ENCODE data around the gene MAP3K12. TPM values are rescaled to one million over a fixed set of nuclear protein-coding genes. Genes with fewer than 3 reads are reported as not detected.

MAP3K12 gene
- total and polyA plus RNA-seq, 2 of the 13 experiments (the other 11 are each of a cell fraction or from before 2014, with no cell fraction given), result 0.20 to 1.1 TPM

GRCh38 chr12:53451661-53452158 lies 47.5 kb downstream of the MAP3K12 start, which contains the start of gene PCBP2 (continued):
- TF ChIP-seq, protein P1, sequence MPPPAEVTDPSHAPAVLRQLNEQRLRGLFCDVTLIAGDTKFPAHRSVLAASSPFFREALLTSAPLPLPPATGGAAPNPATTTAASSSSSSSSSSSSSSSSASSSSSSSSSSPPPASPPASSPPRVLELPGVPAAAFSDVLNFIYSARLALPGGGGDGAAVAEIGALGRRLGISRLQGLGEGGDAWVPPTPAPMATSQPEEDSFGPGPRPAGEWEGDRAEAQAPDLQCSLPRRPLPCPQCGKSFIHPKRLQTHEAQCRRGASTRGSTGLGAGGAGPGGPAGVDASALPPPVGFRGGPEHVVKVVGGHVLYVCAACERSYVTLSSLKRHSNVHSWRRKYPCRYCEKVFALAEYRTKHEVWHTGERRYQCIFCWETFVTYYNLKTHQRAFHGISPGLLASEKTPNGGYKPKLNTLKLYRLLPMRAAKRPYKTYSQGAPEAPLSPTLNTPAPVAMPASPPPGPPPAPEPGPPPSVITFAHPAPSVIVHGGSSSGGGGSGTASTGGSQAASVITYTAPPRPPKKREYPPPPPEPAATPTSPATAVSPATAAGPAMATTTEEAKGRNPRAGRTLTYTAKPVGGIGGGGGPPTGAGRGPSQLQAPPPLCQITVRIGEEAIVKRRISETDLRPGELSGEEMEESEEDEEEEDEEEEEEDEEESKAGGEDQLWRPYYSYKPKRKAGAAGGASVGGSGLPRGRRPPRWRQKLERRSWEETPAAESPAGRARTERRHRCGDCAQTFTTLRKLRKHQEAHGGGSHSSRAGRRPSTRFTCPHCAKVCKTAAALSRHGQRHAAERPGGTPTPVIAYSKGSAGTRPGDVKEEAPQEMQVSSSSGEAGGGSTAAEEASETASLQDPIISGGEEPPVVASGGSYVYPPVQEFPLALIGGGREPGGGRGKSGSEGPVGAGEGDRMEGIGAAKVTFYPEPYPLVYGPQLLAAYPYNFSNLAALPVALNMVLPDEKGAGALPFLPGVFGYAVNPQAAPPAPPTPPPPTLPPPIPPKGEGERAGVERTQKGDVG (CRISPR knock-in tag; IDR thresholded peaks at IDR 0.05; ENCODE audit: borderline replicate concordance), result no peak
- TF ChIP-seq FOSL2 (CRISPR knock-in tag; IDR thresholded peaks at IDR 0.05), result peak; percentile 76; the same call in 1 of the 2 replicates
- TF ChIP-seq HCFC1 (IDR thresholded peaks at IDR 0.05; ENCODE audit: low read depth, low read length), result peak; percentile 78
- no peak; the same call in 1 of the 2 replicates for TF ChIP-seq SSRP1 (CRISPR knock-in tag; IDR thresholded peaks at IDR 0.05)
- no peak for TF ChIP-seq SETDB1 (CRISPR knock-in tag; IDR thresholded peaks at IDR 0.05; ENCODE audit: borderline replicate concordance)
- TF ChIP-seq MIXL1 (CRISPR knock-in tag; IDR thresholded peaks at IDR 0.05), result peak; percentile 59; the same call in 1 of the 2 replicates
- TF ChIP-seq AKAP8 (CRISPR knock-in tag; IDR thresholded peaks at IDR 0.05), result no peak
- peak; percentile 75 for TF ChIP-seq ZNF335 (CRISPR knock-in tag; IDR thresholded peaks at IDR 0.05)
- TF ChIP-seq LCORL (IDR thresholded peaks at IDR 0.05), result no peak
- peak; percentile 75 for TF ChIP-seq LCORL (CRISPR knock-in tag; IDR thresholded peaks at IDR 0.05)
- TF ChIP-seq HOXA3 (CRISPR knock-in tag; IDR thresholded peaks at IDR 0.05), result peak; percentile 95
- no peak for TF ChIP-seq HDAC6 (IDR thresholded peaks at IDR 0.05; ENCODE audit: low read depth, low read length)
- TF ChIP-seq, protein P2, sequence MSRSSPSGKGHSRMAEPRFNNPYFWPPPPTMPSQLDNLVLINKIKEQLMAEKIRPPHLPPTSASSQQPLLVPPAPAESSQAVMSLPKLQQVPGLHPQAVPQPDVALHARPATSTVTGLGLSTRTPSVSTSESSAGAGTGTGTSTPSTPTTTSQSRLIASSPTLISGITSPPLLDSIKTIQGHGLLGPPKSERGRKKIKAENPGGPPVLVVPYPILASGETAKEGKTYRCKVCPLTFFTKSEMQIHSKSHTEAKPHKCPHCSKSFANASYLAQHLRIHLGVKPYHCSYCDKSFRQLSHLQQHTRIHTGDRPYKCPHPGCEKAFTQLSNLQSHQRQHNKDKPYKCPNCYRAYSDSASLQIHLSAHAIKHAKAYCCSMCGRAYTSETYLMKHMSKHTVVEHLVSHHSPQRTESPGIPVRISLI (CRISPR knock-in tag; IDR thresholded peaks at IDR 0.05; ENCODE audit: borderline replicate concordance), result no peak
- peak; percentile 57; the same call in 1 of the 2 replicates for TF ChIP-seq NFKB2 (CRISPR knock-in tag; IDR thresholded peaks at IDR 0.05; ENCODE audit: borderline replicate concordance)
- TF ChIP-seq CTCF (CRISPR knock-in tag; IDR thresholded peaks at IDR 0.05), result peak; percentile 97
- TF ChIP-seq RBFOX2 (IDR thresholded peaks at IDR 0.05; ENCODE audit: low read depth, low read length), result peak; percentile 93
- TF ChIP-seq ZNF251 (CRISPR knock-in tag; IDR thresholded peaks at IDR 0.05), result no peak
- peak in 1 of 2 experiments; percentile 52; a peak in 1 of 4 replicates for TF ChIP-seq REST (IDR thresholded peaks at IDR 0.05; ENCODE audit: borderline replicate concordance in 1 of 2, low read depth in 1 of 2, low read length in 2 of 2)
- no peak for TF ChIP-seq SRSF4 (IDR thresholded peaks at IDR 0.05; ENCODE audit: low read depth, low read length, poor library complexity, severe bottlenecking)

All from HepG2 (cell line).